Measurements from ENCODE around the gene ALS2CL. TPM values are rescaled to one million over a fixed set of nuclear protein-coding genes. Genes with fewer than 3 reads are reported as not detected.

ALS2CL gene
- total and polyA plus RNA-seq, 10 of the 15 experiments (the other 5 are each of a cell fraction or from before 2014, with no cell fraction given) = 0.01 to 0.05 TPM; not detected in 8

GRCh38 chr3:46642971-46643370, 50.5 kb downstream of the ALS2CL start:
- Histone ChIP-seq H3K27me3 (replicated peaks in 1 of 2; ENCODE audit: control insufficient read depth in 2 of 2, insufficient read depth in 2 of 2, low read length in 1 of 2) (no peaks in the 10 kb centered on the region; a peak in 1 of 4 replicates), H3K4me2 (ENCODE audit: control insufficient read depth, insufficient read depth) (no peak overlapping the region), H2AFZ (ENCODE audit: control insufficient read depth, low read depth, low read length) (no peak overlapping the region), H3K4me3 (no peak overlapping the region), H3K9ac (ENCODE audit: control insufficient read depth, insufficient read depth, low read length) (no peak overlapping the region), H3K36me3 (ENCODE audit: control insufficient read depth in 2 of 2, insufficient read depth in 2 of 2, low read length in 1 of 2) (no peaks in the 10 kb centered on the region), H3K27ac (ENCODE audit: control insufficient read depth, insufficient read depth) (no peak overlapping the region), H3K79me2 (ENCODE audit: control insufficient read depth, insufficient read depth, low read length) (no peaks in the 10 kb centered on the region), H3K4me1 (ENCODE audit: control insufficient read depth, insufficient read depth, low read length) (no peaks in the 10 kb centered on the region), H3K9me3 (replicated peaks; ENCODE audit: control insufficient read depth, insufficient read depth, low read length) (no peaks in the 10 kb centered on the region; the same call in 2 of the 3 replicates), H4K20me1 (ENCODE audit: control insufficient read depth, insufficient read depth) (no peaks in the 10 kb centered on the region)
- 28% methylated on average over 6 of the region's 6 CpGs for WGBS (ENCODE audit: insufficient coverage, insufficient replicate concordance, low lambda C conversion rate, missing lambda C conversion rate)
- ChIA-PET RAD21 (ENCODE audit: unreplicated experiment) (no interaction called here), CTCF (interaction anchor here (1.3 kb wide), 1 partner anchor 12 kb away, joined by 3 read pairs; no protein-coding TSS in a partner anchor), POLR2A (no interaction called here), SMC1A (ENCODE audit: uncharacterized antibody, unreplicated experiment) (no interaction called here)
- DNase-seq (ENCODE audit: low read depth, low spot score) (no peak), FAIRE-seq (no peak), ATAC-seq (no peak)
- intact Hi-C loops (cut with micrococcal nuclease; ENCODE audit: unreplicated experiment) (no loop called here), in situ Hi-C loops (cut with MboI) (no loop called here)
- no TSS peak for BruUV-seq (replicated peaks)
- no peak for TF ChIP-seq ESRRA (IDR thresholded peaks at IDR 0.05; ENCODE audit: low read length)
- no peak for TF ChIP-seq CEBPZ (IDR thresholded peaks at IDR 0.05; ENCODE audit: low read depth, low read length)
- TF ChIP-seq ASH2L (IDR thresholded peaks at IDR 0.05; ENCODE audit: borderline replicate concordance, low read depth) = no peak
- no peak for TF ChIP-seq STAT1 (conservative IDR thresholded peaks at IDR 0.05)
- TF ChIP-seq DPF2 (IDR thresholded peaks at IDR 0.05) = no peak
- no peak for TF ChIP-seq PRDM15 (CRISPR knock-in tag; IDR thresholded peaks at IDR 0.05)
- no peak for TF ChIP-seq HDAC6 (IDR thresholded peaks at IDR 0.05; ENCODE audit: unreplicated experiment)
- TF ChIP-seq HDGF (IDR thresholded peaks at IDR 0.05) = no peak
- TF ChIP-seq CREM (IDR thresholded peaks at IDR 0.05; ENCODE audit: low read depth) = no peak
- TF ChIP-seq CUX1 (IDR thresholded peaks at IDR 0.05; ENCODE audit: insufficient replicate concordance, low read depth, low read length) = no peak
- no peak for TF ChIP-seq SMAD5 (IDR thresholded peaks at IDR 0.05; ENCODE audit: low read depth)
- TF ChIP-seq JUNB (IDR thresholded peaks at IDR 0.05) = no peak
- no peak for TF ChIP-seq RB1 (IDR thresholded peaks at IDR 0.05; ENCODE audit: borderline replicate concordance)
- TF ChIP-seq YBX1 (IDR thresholded peaks at IDR 0.05) = no peak
